ENCODE data around the gene ZNF451.

DNA sequence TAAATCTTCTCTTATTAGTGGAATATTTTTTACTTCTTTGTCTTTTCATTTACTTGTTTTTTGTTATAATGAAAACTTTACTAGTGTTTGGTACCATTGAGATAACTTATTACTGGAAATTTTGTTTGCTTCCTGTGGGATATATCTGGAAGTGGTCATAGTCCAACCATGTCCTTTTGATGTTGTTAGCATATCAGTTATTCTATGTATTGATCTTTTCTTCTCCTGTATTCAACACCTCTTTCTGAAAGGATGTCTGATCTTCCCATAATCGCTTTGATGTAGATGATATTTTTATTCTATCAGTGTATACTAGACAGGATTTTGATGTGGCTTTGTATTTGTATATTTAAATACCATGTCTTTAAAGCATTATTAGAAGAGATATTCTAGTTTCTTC is 17.0 kb downstream of the ZNF451 start:
- TF ChIP-seq, protein P1, sequence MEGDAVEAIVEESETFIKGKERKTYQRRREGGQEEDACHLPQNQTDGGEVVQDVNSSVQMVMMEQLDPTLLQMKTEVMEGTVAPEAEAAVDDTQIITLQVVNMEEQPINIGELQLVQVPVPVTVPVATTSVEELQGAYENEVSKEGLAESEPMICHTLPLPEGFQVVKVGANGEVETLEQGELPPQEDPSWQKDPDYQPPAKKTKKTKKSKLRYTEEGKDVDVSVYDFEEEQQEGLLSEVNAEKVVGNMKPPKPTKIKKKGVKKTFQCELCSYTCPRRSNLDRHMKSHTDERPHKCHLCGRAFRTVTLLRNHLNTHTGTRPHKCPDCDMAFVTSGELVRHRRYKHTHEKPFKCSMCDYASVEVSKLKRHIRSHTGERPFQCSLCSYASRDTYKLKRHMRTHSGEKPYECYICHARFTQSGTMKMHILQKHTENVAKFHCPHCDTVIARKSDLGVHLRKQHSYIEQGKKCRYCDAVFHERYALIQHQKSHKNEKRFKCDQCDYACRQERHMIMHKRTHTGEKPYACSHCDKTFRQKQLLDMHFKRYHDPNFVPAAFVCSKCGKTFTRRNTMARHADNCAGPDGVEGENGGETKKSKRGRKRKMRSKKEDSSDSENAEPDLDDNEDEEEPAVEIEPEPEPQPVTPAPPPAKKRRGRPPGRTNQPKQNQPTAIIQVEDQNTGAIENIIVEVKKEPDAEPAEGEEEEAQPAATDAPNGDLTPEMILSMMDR (IDR thresholded peaks at IDR 0.05) = no peak
- no peak for TF ChIP-seq POLR2A (IDR thresholded peaks at IDR 0.05)

All from upper lobe of left lung (tissue), 4 donors.